Limb (tissue), 2 donors: ENCODE data around the gene CEPT1.
A peak's percentile ranks its signal among the peaks of the same experiment; 100 is the strongest.
"Not testable (repeated sequence)": the region's sequence is repeated elsewhere in the genome, so short reads cannot be mapped to it uniquely, and the experiment has no call there.

Experiments used
- DNase-seq, 2 donors: peaks; one replicate each; pipeline ENCODE4 v3.0.0-alpha.2; 2016; ENCODE audit errors: extremely low spot score in 2 of 2

The CEPT1 gene

DNA sequence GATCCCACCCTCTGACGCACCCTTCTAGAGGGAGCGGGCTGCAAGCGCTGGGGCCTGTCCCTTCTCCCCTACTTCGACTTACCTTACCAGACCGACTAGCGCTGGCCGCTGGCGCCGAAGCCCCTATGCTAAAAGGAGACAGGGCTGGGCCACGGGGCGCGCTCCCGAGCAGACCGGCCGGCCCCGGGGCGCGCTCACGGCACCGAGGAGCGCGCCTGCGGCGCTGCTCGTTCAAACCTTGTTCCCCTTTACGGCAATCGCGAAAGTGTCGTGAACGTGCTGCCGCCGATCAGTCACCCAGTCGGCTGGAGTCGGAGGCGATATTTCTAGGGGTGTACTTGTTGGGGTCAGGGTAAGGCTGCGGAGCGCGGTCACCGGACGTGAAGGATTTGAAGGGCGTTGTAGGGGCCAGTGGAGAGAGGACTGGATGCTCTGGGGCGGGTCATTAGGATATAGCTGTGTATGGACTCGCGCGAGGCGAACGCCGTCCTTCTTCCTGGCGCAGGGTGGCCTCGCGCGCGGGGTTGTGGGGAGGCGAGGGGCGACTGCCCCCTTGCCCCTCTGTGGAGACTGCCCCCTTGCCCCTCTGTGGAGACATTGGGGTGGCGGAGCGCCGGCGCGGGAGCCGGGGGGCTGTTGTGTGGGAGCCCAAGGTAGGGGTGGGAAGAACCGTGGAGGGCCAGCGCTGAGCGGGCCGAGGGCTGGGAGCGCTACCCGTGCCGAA, at the start of gene CEPT1, which contains the start of gene DRAM2:
CEPT1 (plus strand) TSS at position 268 of the 724 bp plus-strand sequence. CDS start 7,492 bp downstream, outside the sequence.
DRAM2 (minus strand) TSS at position 138 of the 724 bp plus-strand sequence. CDS start 8,539 bp downstream, outside the sequence.
- DNase-seq: peak; percentile 95 to 96

GRCh38 chr1:111095421-111095820, 44.6 kb upstream of the CEPT1 start:
- DNase-seq: not testable (repeated sequence)

- no peak for DNase-seq
These were observed 42.5 kb upstream of the CEPT1 start for GRCh38 chr1:111097356-111098099.

- no peak for DNase-seq
These were observed 40.7 kb upstream of the CEPT1 start for GRCh38 chr1:111099289-111099688.

DNA sequence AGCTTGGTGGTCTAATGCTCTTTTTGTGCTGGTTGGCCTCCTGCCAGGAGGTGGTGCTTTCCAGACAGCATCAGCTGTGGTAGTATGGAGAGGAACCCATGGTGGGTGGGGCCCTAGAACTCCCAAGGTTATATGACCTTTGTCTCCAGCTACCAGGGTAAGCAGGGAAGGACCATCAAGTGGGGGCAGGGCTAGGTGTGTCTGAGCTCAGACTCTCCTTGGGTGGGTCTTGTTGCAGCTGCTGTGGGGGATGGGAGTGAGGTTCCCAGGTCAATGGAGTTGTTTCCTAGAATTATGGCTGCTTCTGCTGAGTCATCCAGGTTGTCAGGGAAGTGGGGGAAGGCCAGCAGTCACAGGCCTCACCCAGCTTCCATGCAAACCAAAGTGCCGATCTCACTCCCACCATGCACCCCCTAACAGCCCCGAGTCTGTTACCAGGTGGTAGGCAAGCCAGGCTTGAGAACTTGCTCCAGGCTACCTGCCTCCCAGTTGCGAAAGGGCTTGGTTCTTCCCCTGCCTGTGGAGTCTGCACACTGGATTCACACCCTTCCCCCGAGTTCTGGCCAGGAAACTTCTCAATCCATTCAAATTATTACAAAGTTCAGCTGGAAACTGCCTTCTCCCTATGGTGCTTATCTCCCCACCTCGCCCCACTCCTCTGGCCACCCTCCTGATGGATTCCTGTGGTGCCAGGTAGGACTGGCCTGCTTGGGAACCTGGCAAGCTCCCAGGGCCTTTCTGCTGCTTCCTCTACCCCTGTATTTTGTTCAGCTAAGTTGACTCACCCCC, 38.0 kb upstream of the CEPT1 start:
- no peak for DNase-seq

GRCh38 chr1:111104981-111105380, 35.0 kb upstream of the CEPT1 start:
- no peak for DNase-seq

DNA sequence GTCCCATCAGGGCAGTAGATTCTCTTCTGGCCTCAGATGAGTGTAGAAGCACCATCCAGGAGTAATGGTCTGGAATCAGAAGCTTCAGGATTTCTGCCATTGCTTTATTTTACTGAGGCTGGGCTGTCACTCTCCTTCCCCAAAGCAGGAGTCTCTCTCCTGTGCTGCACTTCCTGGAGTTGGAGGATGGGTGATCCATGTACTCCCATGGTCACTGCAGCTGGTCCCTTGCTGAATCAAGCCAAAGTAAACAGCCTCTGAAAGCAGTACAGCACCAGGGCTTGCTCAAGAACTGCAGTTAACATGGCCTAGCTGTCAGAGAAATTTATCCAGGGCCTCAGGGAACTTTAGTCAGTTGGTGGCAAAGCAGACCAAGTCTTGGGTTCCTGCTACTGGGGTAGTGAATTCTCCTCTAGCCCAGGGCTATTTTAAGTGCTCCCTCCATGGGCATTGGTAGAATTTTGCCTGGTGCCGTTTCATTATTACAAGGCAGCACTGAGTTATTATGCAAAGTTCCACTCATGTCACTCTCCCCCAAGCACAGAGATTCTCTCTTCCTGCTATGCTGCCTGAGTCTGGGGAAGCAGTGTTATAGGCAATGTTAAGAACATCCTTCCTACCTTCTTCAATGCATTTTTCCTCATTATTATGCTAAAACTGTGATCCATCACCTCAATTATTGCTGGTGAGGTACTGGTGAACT, 29.7 kb upstream of the CEPT1 start:
- no peak for DNase-seq

- no peak for DNase-seq
These were observed 23.5 kb upstream of the CEPT1 start for GRCh38 chr1:111116496-111116895.

GRCh38 chr1:111126354-111126753, 13.7 kb upstream of the CEPT1 start:
- DNase-seq: no peak

DNA sequence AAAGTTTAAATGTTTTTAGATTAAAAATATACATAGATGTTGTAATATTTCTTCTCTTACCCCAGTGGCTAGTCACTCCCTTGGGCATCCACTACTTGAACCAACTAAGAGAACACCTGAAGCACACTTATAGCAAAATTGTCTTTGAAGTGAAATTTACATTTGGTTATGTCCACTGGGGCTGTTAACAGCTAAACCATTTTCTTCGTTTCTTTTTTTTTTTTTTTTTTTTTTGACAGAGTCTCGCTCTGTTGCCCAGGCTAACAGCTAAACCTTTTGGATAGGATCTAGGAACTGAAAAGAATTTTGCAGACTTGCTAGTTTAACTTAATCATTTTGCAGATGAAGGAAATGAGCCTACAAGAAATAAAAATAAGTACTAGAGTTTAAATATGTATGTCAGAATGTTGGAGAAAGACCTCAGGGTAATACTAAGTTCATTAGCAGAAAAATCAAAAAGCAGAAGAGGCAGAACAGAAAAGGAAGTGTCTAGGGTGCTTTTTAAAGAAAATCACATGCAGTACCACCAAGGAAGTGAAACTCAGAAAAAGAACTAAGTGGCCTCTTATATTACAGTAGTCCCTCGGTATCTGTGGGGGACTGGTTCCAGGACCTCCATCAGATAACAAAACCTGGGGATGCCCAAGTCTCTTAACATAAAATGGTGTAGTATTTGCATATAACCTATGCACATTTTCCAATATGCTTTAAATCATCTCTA, 11.9 kb upstream of the CEPT1 start:
- DNase-seq: no peak

DNA sequence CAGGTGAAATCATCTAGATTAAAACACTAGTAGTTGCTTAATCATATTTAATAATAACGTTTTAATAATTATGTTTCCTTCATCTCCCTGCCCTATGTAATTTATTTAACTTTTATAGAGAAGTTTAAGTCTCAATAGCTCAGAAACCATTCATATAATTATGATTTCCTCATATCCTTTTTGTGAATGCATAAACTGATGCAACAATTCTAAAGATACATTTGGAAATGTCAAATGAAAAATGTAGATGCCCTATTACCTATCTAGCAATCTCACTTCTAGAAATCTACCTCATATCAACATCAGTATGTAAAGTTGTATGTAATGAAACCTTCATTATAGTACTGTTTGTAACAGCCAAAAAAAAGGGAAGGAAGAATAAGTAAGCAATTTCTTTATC, 10.6 kb upstream of the CEPT1 start:
- no peak for DNase-seq

DNA sequence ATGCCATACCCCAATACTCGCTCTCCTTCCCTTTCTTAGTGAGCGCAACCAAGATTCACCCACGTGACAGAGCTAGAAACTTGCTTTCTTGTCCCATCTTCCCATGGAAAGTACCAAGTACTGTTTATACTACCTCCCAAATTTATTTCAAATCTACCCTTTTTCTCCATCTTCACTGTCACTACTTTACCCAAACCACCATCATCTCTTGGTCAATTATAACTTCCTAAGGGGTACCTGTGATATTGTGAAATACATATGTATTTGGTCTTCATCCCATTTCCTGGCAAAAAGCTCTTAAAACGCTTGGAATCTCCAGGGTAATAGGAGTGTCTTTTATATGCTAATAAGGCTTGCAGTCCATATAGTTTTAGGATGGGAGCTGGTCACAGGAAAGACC, 8.3 kb upstream of the CEPT1 start:
- no peak for DNase-seq

GRCh38 chr1:111133866-111134265, 6.2 kb upstream of the CEPT1 start:
- DNase-seq: no peak

DNA sequence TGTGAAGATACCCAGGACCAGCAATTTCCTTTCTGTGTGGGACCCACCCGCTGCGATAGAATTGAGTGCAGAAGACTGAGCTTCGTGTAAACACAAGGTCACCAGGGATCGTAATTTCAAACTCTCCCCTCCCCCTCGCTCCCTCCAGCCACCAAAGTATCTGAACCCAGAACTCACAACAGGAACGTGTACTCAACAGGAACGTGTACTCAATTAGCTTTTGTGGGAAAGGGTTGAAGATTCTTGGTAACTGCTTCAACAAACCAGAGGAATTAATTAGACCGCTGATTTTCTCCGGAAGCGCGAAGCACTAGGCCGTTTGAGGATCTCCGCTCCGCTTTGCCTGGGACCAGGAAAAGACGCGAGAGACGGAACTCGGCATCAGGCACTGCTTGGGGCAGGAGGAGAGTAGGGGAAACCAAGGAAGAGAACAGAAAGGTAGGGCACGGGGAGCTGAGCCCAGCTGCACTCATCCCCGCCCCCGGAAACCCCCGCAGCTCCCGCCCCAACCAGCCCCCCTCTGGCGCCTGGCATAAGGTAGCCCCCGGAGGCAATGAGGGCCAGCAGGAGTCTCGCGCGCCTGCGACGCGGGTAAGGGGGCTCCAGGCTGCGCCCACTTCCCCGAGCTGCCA, 583 bp upstream of the CEPT1 start:
- peak in 1 of 2 donors; percentile 38 for DNase-seq

- DNase-seq: no peak
These were observed 601 bp downstream of the CEPT1 start for GRCh38 chr1:111140680-111140967.

DNA sequence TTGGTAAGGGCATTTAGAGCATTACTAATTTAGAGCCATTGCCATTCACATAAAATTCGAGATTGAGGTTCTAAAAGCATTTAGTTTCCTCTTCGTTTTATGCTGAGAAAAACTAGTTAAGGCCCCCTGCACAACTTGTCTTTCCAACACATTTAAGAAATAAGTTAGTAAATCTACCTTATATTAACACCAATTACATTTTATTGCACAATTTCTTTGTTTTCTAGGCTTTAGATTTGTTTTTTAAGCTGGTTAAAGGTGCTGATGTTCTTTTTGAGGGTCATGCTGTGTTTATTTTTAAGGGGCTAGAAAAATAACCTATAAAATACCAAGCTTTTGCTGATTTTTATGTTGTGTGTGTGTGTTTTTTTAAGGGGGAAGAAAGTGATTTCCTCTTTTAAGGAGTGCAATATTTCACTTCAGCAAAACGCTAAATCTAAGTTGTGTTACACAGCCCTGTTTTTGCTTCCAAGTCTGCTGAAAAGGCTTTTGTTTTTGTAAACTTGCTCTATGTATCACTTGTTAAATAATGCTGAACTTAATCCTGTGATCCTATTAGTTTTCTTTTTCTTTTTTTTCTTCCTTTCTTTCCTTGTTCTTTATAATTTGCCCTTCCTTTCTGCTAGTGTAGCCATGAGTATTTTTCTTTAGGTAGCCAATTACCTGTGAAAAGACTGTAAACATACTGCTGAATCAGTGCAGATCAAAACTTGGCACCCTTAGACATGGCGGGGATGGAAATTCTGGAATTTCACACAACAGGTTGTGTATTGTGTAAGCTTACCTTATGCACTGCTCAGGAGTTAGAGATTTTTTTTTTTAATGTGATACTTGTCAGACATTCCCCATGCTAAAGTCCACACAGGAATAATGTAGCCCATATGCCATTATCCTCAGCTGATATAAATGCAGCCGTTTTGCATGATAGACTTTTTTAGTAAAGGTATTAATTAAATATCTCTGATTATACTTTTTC, 1.5 kb downstream of the CEPT1 start:
- no peak for DNase-seq

DNA sequence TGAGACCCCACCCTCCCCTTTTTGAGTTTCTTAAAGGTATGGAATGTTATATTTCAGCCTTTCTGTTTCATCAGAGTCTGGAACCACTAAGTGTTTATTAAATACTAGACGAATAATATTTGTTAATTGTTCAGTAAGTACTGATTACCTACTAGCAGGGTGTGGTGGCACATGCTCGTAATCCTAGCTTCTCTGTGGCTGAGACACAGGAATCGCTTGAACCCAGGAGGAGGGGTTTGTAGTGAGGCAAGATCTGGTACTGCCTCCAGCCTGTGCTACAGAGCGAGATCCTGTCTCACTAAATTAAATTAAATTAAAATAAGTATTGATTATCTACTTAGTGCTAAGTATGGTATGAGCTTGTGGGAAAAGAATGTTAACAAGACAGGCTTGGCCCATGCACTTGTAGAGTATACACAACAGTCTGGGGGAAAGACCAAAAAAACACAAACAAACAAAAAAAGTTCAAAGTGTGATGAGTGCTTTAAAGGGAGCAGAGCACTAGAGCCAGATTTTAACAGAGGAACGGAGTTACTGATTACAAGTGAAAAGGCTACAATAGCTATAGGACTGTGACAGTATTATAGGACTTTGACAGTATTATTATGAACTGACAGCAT, 2.4 kb downstream of the CEPT1 start:
- no peak for DNase-seq

DNA sequence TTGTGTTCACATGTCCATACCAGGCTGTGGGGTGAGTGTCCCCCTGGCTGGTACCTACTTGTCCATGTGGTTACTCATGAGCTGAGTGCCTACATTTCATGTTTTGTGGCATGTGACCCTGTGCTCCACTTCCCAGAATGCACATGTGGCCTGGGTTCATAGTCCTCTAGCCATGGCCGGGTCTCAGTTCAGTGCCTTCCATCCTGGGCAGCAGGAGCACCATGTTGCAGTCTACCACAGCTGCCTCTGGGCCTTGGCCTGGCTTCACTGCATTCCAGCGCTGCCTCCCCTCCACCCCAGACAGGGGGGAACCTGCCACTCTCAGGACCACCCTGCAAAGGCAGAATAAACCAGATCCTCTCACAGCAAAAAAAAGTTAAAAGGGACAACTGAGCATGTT, 5.5 kb downstream of the CEPT1 start:
- no peak for DNase-seq
